Liver (tissue), 9 donors: Measurements from ENCODE around the gene HID1. TPM values are rescaled to one million over a fixed set of nuclear protein-coding genes. Genes with fewer than 3 reads are reported as not detected.

ENCODE experiments used
- DNase-seq: peaks from one replicate; pipeline ENCODE4 v3.0.0-alpha.2; 2017; ENCODE audit warnings: low spot score
- H3K27ac ChIP-seq, 2 donors: one replicate each; pipeline ENCODE4 v1.7.0; 2013; ENCODE audit warnings: inconsistent platforms in 2 of 2, low read length in 2 of 2, control low read depth in 1 of 2, low read depth in 1 of 2, mild to moderate bottlenecking in 1 of 2
- H3K27me3 ChIP-seq, 4 donors: one replicate each; pipeline versions ENCODE4 v1.6.1 to v1.7.0; 2013; ENCODE audit warnings: low read length in 3 of 4, inconsistent platforms in 1 of 4, mild to moderate bottlenecking in 1 of 4, moderate library complexity in 1 of 4; ENCODE audit not compliant: control insufficient read depth in 4 of 4, insufficient read depth in 4 of 4
- H3K36me3 ChIP-seq, 4 donors: one replicate each; pipeline versions ENCODE4 v1.6.1 to v1.7.0; 2013; ENCODE audit warnings: low read length in 3 of 4, mild to moderate bottlenecking in 3 of 4, low read depth in 1 of 4, moderate library complexity in 1 of 4; ENCODE audit not compliant: control insufficient read depth in 4 of 4, insufficient read depth in 3 of 4
- H3K4me1 ChIP-seq, 4 donors: one replicate each; pipeline versions ENCODE4 v1.6.1 to v1.7.0; 2013; ENCODE audit warnings: low read length in 3 of 4, mild to moderate bottlenecking in 3 of 4, moderate library complexity in 1 of 4; ENCODE audit not compliant: control insufficient read depth in 4 of 4, insufficient read depth in 4 of 4
- H3K4me3 ChIP-seq, 3 donors: one replicate each; pipeline versions ENCODE4 v1.6.1 to v1.7.0; 2013; ENCODE audit warnings: low read length in 3 of 3, control low read depth in 1 of 3, low read depth in 1 of 3, mild to moderate bottlenecking in 1 of 3
- H3K9ac ChIP-seq, 2 donors: one replicate each; pipeline ENCODE4 v1.7.0; 2013; ENCODE audit warnings: low read length in 2 of 2, mild to moderate bottlenecking in 2 of 2, moderate library complexity in 2 of 2, control low read depth in 1 of 2, low read depth in 1 of 2
- H3K9me3 ChIP-seq, 4 donors: one replicate each; pipeline versions ENCODE4 v1.6.1 to v1.7.0; 2013; ENCODE audit warnings: low read length in 3 of 4; ENCODE audit not compliant: control insufficient read depth in 4 of 4
- ATF3 ChIP-seq: IDR thresholded peaks from 2 replicates; pipeline ENCODE4 v1.6.1; 2016; ENCODE audit warnings: antibody characterized with exemption
- EGR1 ChIP-seq, 2 donors: IDR thresholded peaks; 2 replicates each; pipeline ENCODE4 v1.6.1; 2016 to 2018; ENCODE audit warnings: antibody characterized with exemption in 2 of 2, low read depth in 2 of 2
- FOXA1 ChIP-seq: IDR thresholded peaks from 2 replicates; pipeline ENCODE4 v1.6.1; 2016; ENCODE audit warnings: antibody characterized with exemption
- FOXA2 ChIP-seq: IDR thresholded peaks from 2 replicates; pipeline ENCODE4 v1.6.1; 2016; ENCODE audit warnings: antibody characterized with exemption
- HNF4A ChIP-seq, 2 donors: conservative IDR thresholded peaks; 2 replicates each; pipeline ENCODE4 v1.6.1; 2016; ENCODE audit warnings: antibody characterized with exemption in 2 of 2, mild to moderate bottlenecking in 2 of 2
- HNF4G ChIP-seq: IDR thresholded peaks from 2 replicates; pipeline ENCODE4 v1.6.1; 2016; ENCODE audit warnings: antibody characterized with exemption
- JUND ChIP-seq, 2 donors: IDR thresholded peaks; 2 replicates each; pipeline ENCODE4 v1.6.1; 2016; ENCODE audit warnings: antibody characterized with exemption in 2 of 2
- NR2F2 ChIP-seq: IDR thresholded peaks from 2 replicates; pipeline ENCODE4 v1.6.1; 2016; ENCODE audit warnings: antibody characterized with exemption
- RAD21 ChIP-seq, 2 donors: IDR thresholded peaks; 2 replicates each; pipeline ENCODE4 v1.6.1; 2016; ENCODE audit warnings: antibody characterized with exemption in 2 of 2, mild to moderate bottlenecking in 2 of 2
- REST ChIP-seq: IDR thresholded peaks from 2 replicates; pipeline ENCODE4 v1.6.1; 2016; ENCODE audit warnings: antibody characterized with exemption, mild to moderate bottlenecking
- RXRA ChIP-seq, 2 donors: IDR thresholded peaks; 2 replicates each; pipeline ENCODE4 v1.6.1; 2017 to 2018; ENCODE audit warnings: antibody characterized with exemption in 2 of 2, mild to moderate bottlenecking in 1 of 2
- SP1 ChIP-seq: IDR thresholded peaks from 2 replicates; pipeline ENCODE4 v1.6.1; 2018; ENCODE audit warnings: antibody characterized with exemption, mild to moderate bottlenecking
- TAF1 ChIP-seq: conservative IDR thresholded peaks from 2 replicates; pipeline ENCODE4 v1.6.1; 2016; ENCODE audit warnings: antibody characterized with exemption, mild to moderate bottlenecking
- YY1 ChIP-seq: IDR thresholded peaks from 2 replicates; pipeline ENCODE4 v1.6.1; 2016; ENCODE audit warnings: antibody characterized with exemption, mild to moderate bottlenecking
- WGBS: extraction: QIAGEN DNeasy Blood & Tissue Kit; methylation state at CpG from one replicate; pipeline ENCODE4 v1.1.7; 2013; 5-methylcytosine and 5-hydroxymethylcytosine counted together
- polyA plus RNA-seq, 2 donors: library from polyadenylated mRNA; stranded (reverse) in 1 of 2; unstranded in 1 of 2; fragments of 200-250 nt in 1 of 2; fragments of >200 nt in 1 of 2; fragmentation: Nextera tagmentation in 1 of 2; extraction: Ambion mirVana in 1 of 2; gene quantifications; one replicate each; pipeline versions ENCODE4 v1.2.1 to v1.2.3, GENCODE V29; 2013 to 2015
- total RNA-seq, 2 donors: library from RNA; depleted of rRNA; stranded (reverse); fragments of >200 nt; gene quantifications; one replicate each; pipeline ENCODE4 v1.2.3, GENCODE V29; 2014
- TF ChIP-seq, protein P1 (sequence below): IDR thresholded peaks from 2 replicates; pipeline ENCODE4 v1.6.1; 2016; ENCODE audit warnings: antibody characterized with exemption
- donor health status: healthy.
- donor health status: healthy.
- donor health status: healthy.
- donor health status: healthy.
- donor health status: healthy.

Gene HID1
- total and polyA plus RNA-seq, 4 donors: 2.7 to 6.2 (median 3.7) TPM

GRCh38 chr17:74952431-74953133 lies 20.0 kb downstream of the HID1 start:
- TF ChIP-seq REST: no peak
- TF ChIP-seq, protein P1, sequence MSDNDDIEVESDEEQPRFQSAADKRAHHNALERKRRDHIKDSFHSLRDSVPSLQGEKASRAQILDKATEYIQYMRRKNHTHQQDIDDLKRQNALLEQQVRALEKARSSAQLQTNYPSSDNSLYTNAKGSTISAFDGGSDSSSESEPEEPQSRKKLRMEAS: no peak
- Histone ChIP-seq H3K9me3 (no peaks in the 10 kb centered on the region), H3K4me1 (no peaks in the 10 kb centered on the region), H3K9ac (no peak overlapping the region), H3K36me3 (peaks cover 0 to 2% (median 1%) of the 10 kb centered on the region in 4 donors), H3K27me3 (no peaks in the 10 kb centered on the region), H3K27ac (no peak overlapping the region), H3K4me3 (no peak overlapping the region)
- DNase-seq: no peak
- 76% methylated on average over 24 of the region's 24 CpGs for WGBS

DNA sequence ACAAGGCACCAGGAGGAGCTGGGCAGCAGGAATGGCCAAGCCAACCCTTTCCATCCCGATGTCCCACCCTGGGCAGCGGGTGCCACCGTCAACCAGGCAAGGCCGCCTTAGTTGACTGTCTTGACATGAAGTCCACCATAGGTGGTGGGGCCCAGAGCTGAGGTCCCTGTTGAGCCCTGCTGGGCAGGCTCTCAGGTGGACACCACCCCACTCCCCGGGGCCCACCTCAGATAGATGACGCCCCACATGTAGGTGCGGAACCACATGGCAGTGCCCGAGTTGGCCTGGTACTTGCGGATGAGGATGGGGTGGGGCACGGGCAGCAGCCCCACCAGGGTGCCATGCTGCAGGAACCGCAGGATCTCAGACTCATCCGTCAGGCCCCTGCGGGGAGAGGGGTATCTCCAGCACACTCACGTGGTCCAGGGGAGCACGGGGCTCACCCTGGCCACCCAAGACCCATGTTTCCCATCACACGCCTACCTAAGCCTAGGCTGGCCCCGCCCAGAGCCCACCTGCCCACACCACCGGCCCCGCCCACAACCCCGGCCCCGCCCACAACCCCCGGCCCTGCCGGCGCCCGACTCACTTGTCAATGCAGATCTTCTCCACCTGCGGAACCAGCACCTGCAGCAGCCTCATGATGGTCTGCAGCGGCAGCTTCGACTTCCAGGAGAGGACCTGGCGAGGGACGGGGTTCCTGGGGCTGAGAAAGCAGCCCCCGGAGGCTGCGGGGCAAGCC lies 20.7 kb downstream of the HID1 start:
- Histone ChIP-seq H3K4me3 (no peak overlapping the region), H3K9me3 (no peaks in the 10 kb centered on the region), H3K27ac (no peak overlapping the region), H3K9ac (no peak overlapping the region), H3K27me3 (no peaks in the 10 kb centered on the region), H3K36me3 (peaks cover 0 to 2% (median under 1%) of the 10 kb centered on the region in 4 donors), H3K4me1 (no peaks in the 10 kb centered on the region)
- WGBS: 77% methylated on average over 32 of the region's 32 CpGs
- no peak for DNase-seq
- TF ChIP-seq JUND (IDR thresholded peaks at IDR 0.05): no peak
- TF ChIP-seq FOXA1: no peak
- no peak for TF ChIP-seq RXRA (IDR thresholded peaks at IDR 0.05)
- TF ChIP-seq NR2F2: no peak
- no peak for TF ChIP-seq FOXA2
- TF ChIP-seq SP1: no peak
- TF ChIP-seq HNF4G: no peak
- TF ChIP-seq ATF3: no peak
- TF ChIP-seq, protein P1: no peak
- no peak for TF ChIP-seq HNF4A (conservative IDR thresholded peaks at IDR 0.05)
- no peak for TF ChIP-seq EGR1 (IDR thresholded peaks at IDR 0.05; ENCODE audit: low read depth in 2 of 2)
- TF ChIP-seq TAF1: no peak
- TF ChIP-seq REST: no peak
- TF ChIP-seq YY1: no peak
- TF ChIP-seq RAD21 (IDR thresholded peaks at IDR 0.05): no peak
